Mesenchymal stem cell (in vitro differentiated cells and primary cell): ENCODE measurements around the gene SRMS.

ENCODE experiments used
- DNase-seq: peaks from one replicate; pipeline ENCODE4 v3.0.0-alpha.2; 2013
- H2AFZ ChIP-seq: one replicate; pipeline ENCODE4 v1.6.1; 2013; ENCODE audit warnings: low read depth, mild to moderate bottlenecking, control low read depth, inconsistent platforms, low read length, moderate library complexity
- H2AK5ac ChIP-seq: 2 replicates; pipeline ENCODE4 v1.6.1; 2013; ENCODE audit warnings: low read length, moderate library complexity, mild to moderate bottlenecking, inconsistent platforms; ENCODE audit not compliant: severe bottlenecking
- H2BK120ac ChIP-seq: one replicate; pipeline ENCODE4 v1.6.1; 2013; ENCODE audit warnings: low read depth, mild to moderate bottlenecking, inconsistent platforms, low read length, moderate library complexity
- H2BK12ac ChIP-seq, 2 experiments: one replicate each; pipeline ENCODE4 v1.6.1; 2013; ENCODE audit warnings: inconsistent platforms in 2 of 2, low read length in 2 of 2, mild to moderate bottlenecking in 2 of 2, moderate library complexity in 2 of 2, control low read depth in 1 of 2
- H2BK15ac ChIP-seq: one replicate; pipeline ENCODE4 v1.6.1; 2013; ENCODE audit warnings: mild to moderate bottlenecking, low read depth, inconsistent platforms; ENCODE audit not compliant: poor library complexity, severe bottlenecking
- H2BK5ac ChIP-seq: 2 replicates; pipeline ENCODE4 v1.6.1; 2013; ENCODE audit warnings: low read depth, mild to moderate bottlenecking, low read length, control low read depth, inconsistent platforms; ENCODE audit not compliant: poor library complexity, severe bottlenecking
- H3K14ac ChIP-seq, 2 experiments: one replicate each; pipeline ENCODE4 v1.6.1; 2013; ENCODE audit warnings: inconsistent platforms in 2 of 2, low read length in 2 of 2, control low read depth in 1 of 2, mild to moderate bottlenecking in 1 of 2, moderate library complexity in 1 of 2
- H3K18ac ChIP-seq, 2 experiments: one replicate each; pipeline ENCODE4 v1.6.1; 2013; ENCODE audit warnings: inconsistent platforms in 2 of 2, low read length in 2 of 2, control low read depth in 1 of 2, low read depth in 1 of 2, mild to moderate bottlenecking in 1 of 2
- H3K23ac ChIP-seq, 2 experiments: one replicate each; pipeline ENCODE4 v1.6.1; 2013; ENCODE audit warnings: inconsistent platforms in 2 of 2, low read length in 2 of 2, mild to moderate bottlenecking in 2 of 2, moderate library complexity in 2 of 2, control low read depth in 1 of 2
- H3K27ac ChIP-seq: 2 replicates; pipeline ENCODE4 v1.5.1; 2013; ENCODE audit warnings: mild to moderate bottlenecking, moderate library complexity, low read length, control low read depth, inconsistent platforms; ENCODE audit not compliant: poor library complexity, severe bottlenecking
- H3K27me3 ChIP-seq, 2 experiments: 2 replicates each; pipeline versions ENCODE4 v1.6.1 to v1.7.0; 2013; ENCODE audit warnings: low read length in 2 of 2, mild to moderate bottlenecking in 2 of 2, moderate library complexity in 2 of 2, control low read depth in 1 of 2, inconsistent platforms in 1 of 2; ENCODE audit not compliant: control insufficient read depth in 1 of 2, insufficient read depth in 1 of 2
- H3K36me3 ChIP-seq, 2 experiments: 2 replicates each; pipeline versions ENCODE4 v1.6.1 to v1.7.0; 2013; ENCODE audit warnings: low read length in 2 of 2, control low read depth in 1 of 2, inconsistent platforms in 1 of 2, low read depth in 1 of 2, mild to moderate bottlenecking in 1 of 2; ENCODE audit not compliant: insufficient read depth in 2 of 2, control insufficient read depth in 1 of 2
- H3K4ac ChIP-seq, 2 experiments: one replicate each; pipeline ENCODE4 v1.6.1; 2013; ENCODE audit warnings: inconsistent platforms in 2 of 2, low read length in 2 of 2, mild to moderate bottlenecking in 2 of 2, moderate library complexity in 2 of 2, control low read depth in 1 of 2, low read depth in 1 of 2
- H3K4me1 ChIP-seq: 2 replicates; pipeline ENCODE4 v1.6.1; 2013; ENCODE audit warnings: low read depth, low read length, control low read depth; ENCODE audit not compliant: control insufficient read depth, insufficient read depth
- H3K4me2 ChIP-seq: 2 replicates; pipeline ENCODE4 v1.6.1; 2013; ENCODE audit warnings: low read length, mild to moderate bottlenecking, inconsistent platforms; ENCODE audit not compliant: poor library complexity, severe bottlenecking
- H3K4me3 ChIP-seq, 2 experiments: 2 replicates each; pipeline versions ENCODE4 v1.5.1 to v1.7.0; 2013; ENCODE audit warnings: low read length in 2 of 2, mild to moderate bottlenecking in 2 of 2, control low read depth in 1 of 2, low read depth in 1 of 2; ENCODE audit not compliant: insufficient read depth in 1 of 2
- H3K79me1 ChIP-seq: replicated peaks from 2 replicates; pipeline ENCODE4 v1.6.1; 2013; ENCODE audit warnings: mild to moderate bottlenecking, control low read depth, low read length, inconsistent platforms; ENCODE audit not compliant: poor library complexity, severe bottlenecking
- H3K9ac ChIP-seq: 2 replicates; pipeline ENCODE4 v1.7.0; 2013; ENCODE audit warnings: mild to moderate bottlenecking, low read length, moderate library complexity
- H3K9me3 ChIP-seq: 2 replicates; pipeline ENCODE4 v1.7.0; 2013; ENCODE audit warnings: mild to moderate bottlenecking, low read length; ENCODE audit not compliant: control insufficient read depth
- H4K8ac ChIP-seq: one replicate; pipeline ENCODE4 v1.6.1; 2013; ENCODE audit warnings: inconsistent platforms, mild to moderate bottlenecking, low read length, moderate library complexity
- H4K91ac ChIP-seq: one replicate; pipeline ENCODE4 v1.6.1; 2013; ENCODE audit warnings: mild to moderate bottlenecking, low read length, inconsistent platforms
- WGBS: methylation state at CpG from one replicate; pipeline ENCODE4 v1.1.7; 2013; ENCODE audit warnings: mixed read lengths; 5-methylcytosine and 5-hydroxymethylcytosine counted together

Gene SRMS

DNA sequence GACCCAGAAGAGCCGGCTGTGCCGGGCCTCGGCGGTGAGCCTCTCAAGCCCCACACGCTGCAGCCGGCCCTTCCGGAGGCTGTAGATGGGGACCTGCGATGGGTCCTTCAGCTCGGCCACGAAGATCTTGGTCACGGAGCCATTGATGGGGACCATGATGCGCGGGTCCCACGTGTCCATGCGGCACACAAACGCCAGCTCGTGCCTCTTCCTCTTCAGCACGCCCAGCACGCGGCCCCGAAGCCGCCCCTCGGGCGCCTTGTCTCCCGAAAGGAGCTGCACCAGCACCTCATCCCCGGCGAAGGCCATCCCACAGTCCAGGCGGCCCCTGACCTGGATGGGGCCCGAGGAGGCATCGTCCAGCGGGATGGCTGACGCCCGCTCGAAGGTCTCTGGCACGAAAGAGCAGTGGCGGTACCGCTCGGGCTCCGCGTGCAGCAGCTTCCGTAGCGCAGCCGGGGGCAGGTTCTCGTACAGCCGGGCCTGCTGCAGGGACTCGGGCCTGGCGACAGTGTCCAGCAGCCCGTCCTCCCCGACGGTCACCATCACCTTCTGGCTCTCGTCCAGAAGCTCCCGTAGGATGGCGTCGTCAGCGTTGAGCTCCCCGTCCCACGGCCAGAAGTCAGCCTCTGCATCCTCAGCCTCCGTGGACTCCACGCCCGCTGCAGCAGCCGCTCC is 17.6 kb upstream of the SRMS start:
- Histone ChIP-seq H3K9ac (no peak overlapping the region), H3K9me3 (no peaks in the 10 kb centered on the region), H3K14ac (no peak overlapping the region), H3K4me1 (peaks cover 18% of the 10 kb centered on the region), H3K4ac (no peak overlapping the region), H2AK5ac (no peak overlapping the region), H3K36me3 (peaks cover 41 to 94% of the 10 kb centered on the region in 2 experiments), H2AFZ (no peak overlapping the region), H3K4me2 (no peak overlapping the region), H2BK15ac (no peak overlapping the region), H3K4me3 (no peak overlapping the region), H3K27ac (no peak overlapping the region), H4K91ac (peak overlapping the region; percentile 40), H4K8ac (no peak overlapping the region), H2BK5ac (no peak overlapping the region), H3K27me3 (no peaks in the 10 kb centered on the region), H2BK120ac (no peak overlapping the region), H3K79me1 (peaks cover 1% of the 10 kb centered on the region), H2BK12ac (no peak overlapping the region), H3K18ac (no peak overlapping the region), H3K23ac (no peak overlapping the region)
- 97% methylated on average over 61 of the region's 61 CpGs for WGBS
- no peak for DNase-seq

DNA sequence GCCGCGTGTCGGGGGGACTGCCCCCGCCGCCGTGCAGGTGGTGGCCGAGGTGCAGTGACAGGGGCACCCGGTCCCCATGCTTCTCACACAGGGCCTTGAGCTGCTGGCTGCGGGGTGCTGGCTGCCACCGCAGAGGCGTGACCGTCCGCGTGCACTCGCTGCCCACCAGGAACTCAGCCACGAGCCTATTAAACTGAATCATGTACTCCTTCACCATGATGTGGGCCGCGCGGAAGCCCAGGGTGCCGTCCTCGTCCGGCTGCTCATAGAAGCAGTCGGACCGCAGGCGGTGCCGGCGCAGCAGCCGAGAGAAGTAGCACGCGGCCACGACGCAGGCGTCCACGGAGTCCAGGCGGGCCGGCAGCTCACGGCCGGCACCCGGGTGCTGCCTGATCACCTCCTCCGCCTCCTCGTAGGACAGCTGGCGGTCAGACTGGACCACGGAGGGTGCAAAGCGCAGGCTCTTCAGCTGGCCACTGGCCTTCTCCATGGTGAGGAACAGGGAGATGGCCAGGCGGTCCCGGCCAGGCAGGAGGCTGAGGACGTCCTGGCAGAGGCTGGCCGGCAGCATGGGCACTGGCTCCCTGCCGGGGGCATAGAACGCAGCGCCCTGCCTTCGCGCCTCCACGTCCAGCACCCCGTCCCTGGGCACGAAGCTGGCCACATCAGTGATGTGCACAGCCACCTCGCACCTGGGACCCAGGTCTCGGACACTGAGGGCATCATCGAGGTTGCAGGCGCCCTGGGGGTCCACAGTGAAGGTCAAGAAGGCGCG is 16.7 kb upstream of the SRMS start:
- no peaks in the 10 kb centered on the region for H3K9me3 ChIP-seq
- H4K91ac ChIP-seq, result no peak overlapping the region
- no peak overlapping the region for H4K8ac ChIP-seq
- H3K27me3 ChIP-seq, result no peaks in the 10 kb centered on the region
- no peak overlapping the region for H2BK15ac ChIP-seq
- no peak overlapping the region for H3K23ac ChIP-seq
- 96% methylated on average over 62 of the region's 62 CpGs for WGBS
- H2AFZ ChIP-seq, result no peak overlapping the region
- DNase-seq, result no peak
- no peak overlapping the region for H2BK12ac ChIP-seq
- peaks cover 47 to 95% of the 10 kb centered on the region in 2 experiments for H3K36me3 ChIP-seq
- no peak overlapping the region for H3K4me2 ChIP-seq
- H2AK5ac ChIP-seq, result no peak overlapping the region
- no peak overlapping the region for H2BK120ac ChIP-seq
- H3K79me1 ChIP-seq, result peaks cover 1% of the 10 kb centered on the region
- H3K18ac ChIP-seq, result no peak overlapping the region
- no peak overlapping the region for H3K4ac ChIP-seq
- no peak overlapping the region for H3K9ac ChIP-seq
- no peak overlapping the region for H3K14ac ChIP-seq
- no peak overlapping the region for H3K4me3 ChIP-seq
- H3K27ac ChIP-seq, result no peak overlapping the region
- H2BK5ac ChIP-seq, result no peak overlapping the region
- H3K4me1 ChIP-seq, result peaks cover 18% of the 10 kb centered on the region

DNA sequence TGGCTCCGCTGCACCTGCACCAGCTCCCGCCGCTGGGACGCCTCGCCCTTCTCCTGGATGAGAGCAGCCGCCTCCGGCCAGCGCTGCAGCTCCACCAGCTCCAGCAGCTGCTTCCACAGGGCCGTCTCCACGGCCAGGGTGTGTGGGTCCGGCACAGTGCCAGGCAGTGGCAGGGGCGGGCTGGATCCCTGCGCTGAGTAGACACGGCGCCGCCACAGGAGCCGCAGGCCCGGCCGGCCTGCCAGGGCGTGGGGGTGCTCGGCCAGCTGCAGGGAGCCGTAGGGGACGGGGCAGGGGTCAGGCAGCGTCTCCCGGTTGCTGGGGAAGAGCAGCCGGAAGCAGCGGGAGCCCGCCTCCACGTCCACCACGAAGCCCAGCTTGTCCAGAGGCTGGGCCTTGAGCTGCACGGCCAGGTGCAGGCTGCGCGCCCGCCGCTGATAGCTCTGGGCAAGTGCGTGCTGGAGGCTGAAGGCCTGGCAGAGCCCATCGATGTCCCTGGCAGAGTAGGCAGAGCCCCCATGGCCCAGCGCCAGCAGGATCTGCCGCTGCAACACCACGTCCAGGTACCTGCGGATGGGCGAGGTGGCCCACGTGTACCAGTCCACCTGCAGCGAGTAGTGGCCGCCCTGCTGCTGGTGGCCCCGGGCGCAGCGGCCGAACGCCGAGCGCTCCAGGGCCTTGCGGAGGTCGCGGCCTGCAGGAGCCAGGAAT is 15.8 kb upstream of the SRMS start:
- Histone ChIP-seq H3K79me1 (peaks cover 1% of the 10 kb centered on the region), H3K4ac (no peak overlapping the region), H4K8ac (no peak overlapping the region), H2BK5ac (no peak overlapping the region), H4K91ac (no peak overlapping the region), H2BK12ac (no peak overlapping the region), H2AK5ac (no peak overlapping the region), H3K23ac (no peak overlapping the region), H3K18ac (no peak overlapping the region), H3K27ac (no peak overlapping the region), H3K4me3 (no peak overlapping the region), H3K9ac (no peak overlapping the region), H3K4me2 (no peak overlapping the region), H3K14ac (no peak overlapping the region), H2BK15ac (no peak overlapping the region), H2AFZ (no peak overlapping the region), H3K4me1 (peaks cover 11% of the 10 kb centered on the region), H3K27me3 (no peaks in the 10 kb centered on the region), H3K36me3 (peaks cover 54 to 92% of the 10 kb centered on the region in 2 experiments), H3K9me3 (no peaks in the 10 kb centered on the region), H2BK120ac (no peak overlapping the region)
- WGBS, result 96% methylated on average over 55 of the region's 55 CpGs
- no peak for DNase-seq
